Fibroblast of lung (primary cell): ENCODE results near the gene SLC6A13.

Experiments
- EZH2 ChIP-seq: IDR thresholded peaks from 2 replicates; pipeline ENCODE4 v1.5.1; 2012; ENCODE audit warnings: low read length, control low read depth, mild to moderate bottlenecking; ENCODE audit errors: missing control alignments
- TF ChIP-seq, protein P1 (sequence below), 2 donors: IDR thresholded peaks in 1 of 2; conservative IDR thresholded peaks in 1 of 2; 1 replicate in 1 of 2; 2 replicates in 1 of 2; pipeline ENCODE4 v1.5.1; 2011 to 2012; ENCODE audit warnings: low read length in 2 of 2, control low read depth in 1 of 2, inconsistent platforms in 1 of 2, low read depth in 1 of 2, mild to moderate bottlenecking in 1 of 2

DNA sequence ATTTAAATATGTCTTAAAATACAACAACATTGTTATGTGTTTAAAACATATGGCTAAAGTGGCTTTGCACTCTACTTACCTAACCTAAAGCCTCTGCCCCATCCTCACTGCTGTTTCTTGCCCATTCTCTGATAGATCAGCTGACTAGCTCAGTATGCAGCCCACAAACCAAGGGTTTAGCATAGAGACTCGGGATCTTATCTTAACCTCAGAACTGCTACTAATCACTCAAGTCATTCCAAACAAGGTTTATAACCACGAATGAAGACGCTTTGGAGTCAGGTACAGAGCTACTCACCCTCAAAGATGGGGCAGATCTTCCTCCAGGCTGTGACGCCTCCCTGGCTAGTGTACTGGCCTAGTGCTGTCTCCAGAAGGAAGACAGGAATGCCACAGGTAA lies 19.3 kb downstream of the SLC6A13 start:
- TF ChIP-seq, protein P1, sequence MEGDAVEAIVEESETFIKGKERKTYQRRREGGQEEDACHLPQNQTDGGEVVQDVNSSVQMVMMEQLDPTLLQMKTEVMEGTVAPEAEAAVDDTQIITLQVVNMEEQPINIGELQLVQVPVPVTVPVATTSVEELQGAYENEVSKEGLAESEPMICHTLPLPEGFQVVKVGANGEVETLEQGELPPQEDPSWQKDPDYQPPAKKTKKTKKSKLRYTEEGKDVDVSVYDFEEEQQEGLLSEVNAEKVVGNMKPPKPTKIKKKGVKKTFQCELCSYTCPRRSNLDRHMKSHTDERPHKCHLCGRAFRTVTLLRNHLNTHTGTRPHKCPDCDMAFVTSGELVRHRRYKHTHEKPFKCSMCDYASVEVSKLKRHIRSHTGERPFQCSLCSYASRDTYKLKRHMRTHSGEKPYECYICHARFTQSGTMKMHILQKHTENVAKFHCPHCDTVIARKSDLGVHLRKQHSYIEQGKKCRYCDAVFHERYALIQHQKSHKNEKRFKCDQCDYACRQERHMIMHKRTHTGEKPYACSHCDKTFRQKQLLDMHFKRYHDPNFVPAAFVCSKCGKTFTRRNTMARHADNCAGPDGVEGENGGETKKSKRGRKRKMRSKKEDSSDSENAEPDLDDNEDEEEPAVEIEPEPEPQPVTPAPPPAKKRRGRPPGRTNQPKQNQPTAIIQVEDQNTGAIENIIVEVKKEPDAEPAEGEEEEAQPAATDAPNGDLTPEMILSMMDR (conservative IDR thresholded peaks at IDR 0.05 in 1 of 2, IDR thresholded peaks at IDR 0.05 in 1 of 2; ENCODE audit: low read depth in 1 of 2, low read length in 2 of 2), result no peak
- no peak for TF ChIP-seq EZH2
